Measurements from ENCODE around the gene NUP93.

- no peak for TF ChIP-seq POLR2AphosphoS5 (IDR thresholded peaks at IDR 0.05; ENCODE audit: low read depth, low read length)
- TF ChIP-seq USF2 (IDR thresholded peaks at IDR 0.05; ENCODE audit: borderline replicate concordance, low read depth, low read length), result no peak
- TF ChIP-seq CTCF (IDR thresholded peaks at IDR 0.05), result no peak
- TF ChIP-seq TCF12 (IDR thresholded peaks at IDR 0.05), result no peak
- TF ChIP-seq REST (IDR thresholded peaks at IDR 0.05; ENCODE audit: low read depth, low read length), result no peak
- TF ChIP-seq PBX3 (IDR thresholded peaks at IDR 0.05), result no peak
These were observed 5.7 kb upstream of the NUP93 start for GRCh38 chr16:56724191-56724590.
